H9 (cell line): ENCODE data around the gene SNRPD3. TPM values are rescaled to one million over a fixed set of nuclear protein-coding genes. Genes with fewer than 3 reads are reported as not detected.
"Not testable (repeated sequence)": the region's sequence is repeated elsewhere in the genome, so short reads cannot be mapped to it uniquely, and the experiment has no call there.

Source experiments
- DNase-seq: peaks from one replicate; pipeline ENCODE4 v3.0.0-alpha.2; 2017
- H2AFZ ChIP-seq: one replicate; pipeline ENCODE4 v1.6.1; 2013; ENCODE audit warnings: mild to moderate bottlenecking, low read length, control low read depth, moderate library complexity
- H2AK5ac ChIP-seq: 2 replicates; pipeline ENCODE4 v1.6.1; 2013; ENCODE audit warnings: low read length, control low read depth, mixed read lengths; ENCODE audit not compliant: insufficient read length
- H2BK120ac ChIP-seq: one replicate; pipeline ENCODE4 v1.6.1; 2013; ENCODE audit warnings: low read depth, mild to moderate bottlenecking, low read length, control low read depth, inconsistent platforms; ENCODE audit not compliant: poor library complexity, severe bottlenecking
- H2BK12ac ChIP-seq: 2 replicates; pipeline ENCODE4 v1.6.1; 2013; ENCODE audit warnings: low read length, control low read depth, mixed read lengths, low read depth; ENCODE audit not compliant: insufficient read length
- H2BK15ac ChIP-seq: 2 replicates; pipeline ENCODE4 v1.6.1; 2013; ENCODE audit warnings: low read depth, low read length, control low read depth
- H2BK20ac ChIP-seq: one replicate; pipeline ENCODE4 v1.6.1; 2013; ENCODE audit warnings: low read depth, mild to moderate bottlenecking, low read length, control low read depth, inconsistent platforms; ENCODE audit not compliant: poor library complexity, severe bottlenecking
- H2BK5ac ChIP-seq: 2 replicates; pipeline ENCODE4 v1.6.1; 2013; ENCODE audit warnings: low read length, control low read depth, mixed read lengths; ENCODE audit not compliant: insufficient read length
- H3K14ac ChIP-seq: 2 replicates; pipeline ENCODE4 v1.6.1; 2013; ENCODE audit warnings: low read length, control low read depth; ENCODE audit not compliant: insufficient read depth
- H3K18ac ChIP-seq: 2 replicates; pipeline ENCODE4 v1.6.1; 2013; ENCODE audit warnings: low read depth, mild to moderate bottlenecking, mixed read lengths, low read length, control low read depth; ENCODE audit not compliant: insufficient read length
- H3K23ac ChIP-seq: 2 replicates; pipeline ENCODE4 v1.6.1; 2013; ENCODE audit warnings: low read length, control low read depth, mixed read lengths, low read depth; ENCODE audit not compliant: insufficient read length
- H3K23me2 ChIP-seq: 2 replicates; pipeline ENCODE4 v1.6.1; 2013; ENCODE audit warnings: low read depth, mild to moderate bottlenecking, mixed read lengths, low read length, control low read depth; ENCODE audit not compliant: insufficient read length, poor library complexity, severe bottlenecking
- H3K27ac ChIP-seq: 2 replicates; pipeline ENCODE4 v1.5.1; 2013; ENCODE audit warnings: low read length, control low read depth, mixed read lengths, low read depth; ENCODE audit not compliant: insufficient read length
- H3K27me3 ChIP-seq: 2 replicates; pipeline ENCODE4 v1.6.1; 2013; ENCODE audit warnings: low read length, control low read depth, inconsistent platforms; ENCODE audit not compliant: insufficient read depth
- H3K4ac ChIP-seq: 2 replicates; pipeline ENCODE4 v1.6.1; 2013; ENCODE audit warnings: low read depth, mild to moderate bottlenecking, control low read depth, inconsistent platforms, low read length, moderate library complexity
- H3K4me1 ChIP-seq: 2 replicates; pipeline ENCODE4 v1.6.1; 2013; ENCODE audit warnings: low read length, control low read depth, inconsistent platforms; ENCODE audit not compliant: insufficient read depth
- H3K4me2 ChIP-seq: 2 replicates; pipeline ENCODE4 v1.6.1; 2013; ENCODE audit warnings: low read length, control low read depth, mixed read lengths; ENCODE audit not compliant: insufficient read length, insufficient read depth
- H3K56ac ChIP-seq: 2 replicates; pipeline ENCODE4 v1.6.1; 2013; ENCODE audit warnings: low read depth, mild to moderate bottlenecking, mixed read lengths, low read length, control low read depth; ENCODE audit not compliant: insufficient read length
- H3K79me1 ChIP-seq: 2 replicates; pipeline ENCODE4 v1.6.1; 2013; ENCODE audit warnings: low read depth, mild to moderate bottlenecking, moderate library complexity, low read length, control low read depth, inconsistent platforms; ENCODE audit not compliant: insufficient read depth, poor library complexity, severe bottlenecking
- H3K79me2 ChIP-seq: 2 replicates; pipeline ENCODE4 v1.6.1; 2013; ENCODE audit warnings: low read length, control low read depth, inconsistent platforms; ENCODE audit not compliant: insufficient read depth
- H3K9ac ChIP-seq: 2 replicates; pipeline ENCODE4 v1.6.1; 2013; ENCODE audit warnings: low read length, control low read depth, mixed read lengths; ENCODE audit not compliant: insufficient read length; ENCODE audit errors: extremely low read depth
- H3K9me3 ChIP-seq: one replicate; pipeline ENCODE4 v1.6.1; 2013; ENCODE audit warnings: low read depth, low read length, inconsistent platforms; ENCODE audit not compliant: control insufficient read depth
- H3T11ph ChIP-seq: one replicate; pipeline ENCODE4 v1.6.1; 2013; ENCODE audit warnings: mild to moderate bottlenecking, low read length, control low read depth, inconsistent platforms
- H4K20me1 ChIP-seq: one replicate; pipeline ENCODE4 v1.6.1; 2013; ENCODE audit not compliant: control insufficient read depth, insufficient read length, insufficient read depth
- H4K5ac ChIP-seq: 2 replicates; pipeline ENCODE4 v1.6.1; 2013; ENCODE audit warnings: low read depth, mild to moderate bottlenecking, mixed read lengths, low read length, control low read depth; ENCODE audit not compliant: insufficient read length
- H4K8ac ChIP-seq: replicated peaks from 2 replicates; pipeline ENCODE4 v1.6.1; 2013; ENCODE audit warnings: low read length, control low read depth, mixed read lengths, low read depth; ENCODE audit not compliant: insufficient read length
- H4K91ac ChIP-seq: 2 replicates; pipeline ENCODE4 v1.6.1; 2013; ENCODE audit warnings: low read depth, mild to moderate bottlenecking, moderate library complexity, mixed read lengths, low read length, control low read depth; ENCODE audit not compliant: insufficient read length
- H3K27ac Mint-ChIP-seq, 3 experiments: 2 replicates in 2 of 3; 3 replicates in 1 of 3; pipeline ENCODE4 v1.8.0; 2020 to 2021; ENCODE audit warnings: mixed read lengths in 3 of 3, mild to moderate bottlenecking in 1 of 3, moderate library complexity in 1 of 3
- H3K27me3 Mint-ChIP-seq: 2 replicates; pipeline ENCODE4 v1.8.0; 2021; ENCODE audit warnings: low read depth, mild to moderate bottlenecking, moderate library complexity, mixed read lengths
- H3K36me3 Mint-ChIP-seq, 3 experiments: 2 replicates in 2 of 3; 3 replicates in 1 of 3; pipeline ENCODE4 v1.8.0; 2020 to 2021; ENCODE audit warnings: low read depth in 3 of 3, mixed read lengths in 3 of 3; ENCODE audit not compliant: insufficient read depth in 1 of 3
- H3K4me1 Mint-ChIP-seq, 2 experiments: 2 replicates each; pipeline ENCODE4 v1.8.0; 2020; ENCODE audit warnings: mixed read lengths in 2 of 2
- H3K4me3 Mint-ChIP-seq, 2 experiments: 2 replicates in 1 of 2; 3 replicates in 1 of 2; pipeline ENCODE4 v1.8.0; 2020 to 2021; ENCODE audit warnings: mild to moderate bottlenecking in 2 of 2, mixed read lengths in 2 of 2, moderate library complexity in 1 of 2
- H3K9me3 Mint-ChIP-seq, 2 experiments: 2 replicates in 1 of 2; 3 replicates in 1 of 2; pipeline ENCODE4 v1.8.0; 2020; ENCODE audit warnings: mild to moderate bottlenecking in 2 of 2, mixed read lengths in 2 of 2, moderate library complexity in 1 of 2
- WGBS: extraction: QIAGEN DNeasy Blood & Tissue Kit; methylation state at CpG from one replicate; pipeline ENCODE4 v1.1.7; 2013; ENCODE audit warnings: missing lambda C conversion rate, low lambda C conversion rate, mixed read lengths; ENCODE audit not compliant: insufficient read length; ENCODE audit errors: extremely low coverage; 5-methylcytosine and 5-hydroxymethylcytosine counted together
- total RNA-seq: library from RNA; stranded (reverse); gene quantifications from 2 replicates; pipeline ENCODE4 v1.2.1, GENCODE V29; 2021

The SNRPD3 gene
- total RNA-seq, 1 experiment from 2014 or later: 212 TPM

DNA sequence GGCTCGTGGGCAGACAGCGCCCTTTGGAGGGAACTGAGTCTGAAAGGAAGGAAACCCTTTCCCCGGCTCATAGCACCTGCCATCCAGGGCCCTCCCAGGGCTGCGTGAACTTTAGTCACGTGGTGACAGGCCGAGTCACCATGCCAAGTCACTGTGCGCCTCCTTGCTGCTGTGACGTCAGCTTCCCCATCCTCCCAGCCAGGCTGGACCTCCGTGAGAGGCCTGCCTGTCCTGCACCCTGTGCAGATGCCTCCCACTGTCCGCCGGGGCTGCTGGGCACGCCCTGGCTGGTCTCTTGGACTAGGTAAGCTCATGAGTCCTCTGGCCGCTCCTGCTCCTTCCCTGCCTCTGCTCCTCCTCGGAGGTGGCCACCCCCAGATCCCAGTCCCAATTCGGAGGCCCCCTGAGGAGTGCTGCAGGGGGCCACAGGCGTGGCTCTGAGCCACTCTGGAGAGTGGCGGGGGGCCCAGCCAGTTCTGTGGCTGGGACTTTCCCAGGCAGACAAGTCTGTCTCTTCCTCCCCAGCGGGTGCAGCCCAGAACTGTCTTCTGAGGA is 51.7 kb downstream of the SNRPD3 start:
- no CpG with 5 or more reads among the region's 18 CpGs for WGBS
- not testable (repeated sequence) for H4K20me1 ChIP-seq, H3K4me3 Mint-ChIP-seq, H2BK15ac ChIP-seq, H3K27me3 ChIP-seq, H2AK5ac ChIP-seq, H3K79me2 ChIP-seq, H3K27ac ChIP-seq, H3K27me3 Mint-ChIP-seq, H3K4me2 ChIP-seq, H4K5ac ChIP-seq, H3K9ac ChIP-seq, H3K14ac ChIP-seq, H3K56ac ChIP-seq, H3K79me1 ChIP-seq, DNase-seq, H3K4ac ChIP-seq, H3T11ph ChIP-seq, H2BK5ac ChIP-seq, H3K36me3 Mint-ChIP-seq, H2AFZ ChIP-seq, H3K9me3 Mint-ChIP-seq, H3K18ac ChIP-seq, H2BK12ac ChIP-seq, H3K9me3 ChIP-seq, H2BK20ac ChIP-seq, H4K8ac ChIP-seq, H3K23ac ChIP-seq, H2BK120ac ChIP-seq, H4K91ac ChIP-seq, H3K4me1 ChIP-seq, H3K23me2 ChIP-seq
- Mint-ChIP-seq H3K4me1 (peaks cover 15 to 20% of the 10 kb centered on the region in 2 experiments), H3K27ac (peak overlapping the region in 2 of 3 experiments; percentile 14 to 94; a peak in 2 of 7 replicates)

- H4K91ac ChIP-seq, H3K27me3 ChIP-seq, H3K18ac ChIP-seq, H4K5ac ChIP-seq, H3K27me3 Mint-ChIP-seq, H2BK12ac ChIP-seq, H2AFZ ChIP-seq, H3K4ac ChIP-seq, H3K4me3 Mint-ChIP-seq, H3K9me3 ChIP-seq, H3K56ac ChIP-seq, H3K4me1 ChIP-seq, H3K23ac ChIP-seq, H2BK5ac ChIP-seq, H2BK120ac ChIP-seq, H4K20me1 ChIP-seq, H2BK20ac ChIP-seq, H3K79me2 ChIP-seq, H2AK5ac ChIP-seq, H3K36me3 Mint-ChIP-seq, H3K23me2 ChIP-seq, H3K9me3 Mint-ChIP-seq, H3K4me2 ChIP-seq, H3K9ac ChIP-seq, H3K14ac ChIP-seq, H3K79me1 ChIP-seq, H2BK15ac ChIP-seq, H3K27ac ChIP-seq, DNase-seq, H4K8ac ChIP-seq, H3T11ph ChIP-seq: not testable (repeated sequence)
- no CpG with 5 or more reads among the region's 6 CpGs for WGBS
- Mint-ChIP-seq H3K27ac (peak overlapping the region in 1 of 3 experiments; percentile 59; a peak in 1 of 7 replicates), H3K4me1 (peaks cover 9 to 13% of the 10 kb centered on the region in 2 experiments)
Observed at GRCh38 chr22:24608327-24608726, 52.5 kb downstream of the SNRPD3 start.
